LoVo (cell line): Measurements from ENCODE around the gene SYT15.

Experiments
- DNase-seq: peaks from one replicate; pipeline ENCODE4 v3.0.0-alpha.2; 2016; ENCODE audit warnings: low spot score

SYT15 gene

GRCh38 chr10:46544989-46545791 is 33.7 kb upstream of the SYT15 start:
- peak; percentile 25 for DNase-seq

- no peak for DNase-seq
Measured at GRCh38 chr10:46545861-46546590, 32.9 kb upstream of the SYT15 start.

GRCh38 chr10:46546591-46547540 is 32.1 kb upstream of the SYT15 start:
- DNase-seq, result no peak

GRCh38 chr10:46547541-46548497 is 31.1 kb upstream of the SYT15 start:
- no peak for DNase-seq

- no peak for DNase-seq
Measured at GRCh38 chr10:46548498-46549090, 30.3 kb upstream of the SYT15 start.

GRCh38 chr10:46549171-46550075 is 29.5 kb upstream of the SYT15 start:
- DNase-seq, result no peak

GRCh38 chr10:46550076-46550790 is 28.7 kb upstream of the SYT15 start:
- DNase-seq, result no peak

- DNase-seq, result no peak
Measured at GRCh38 chr10:46550795-46551700, 27.9 kb upstream of the SYT15 start.

- DNase-seq, result no peak
Measured at GRCh38 chr10:46551701-46552525, 27.0 kb upstream of the SYT15 start.

GRCh38 chr10:46552526-46553237 is 26.2 kb upstream of the SYT15 start:
- DNase-seq, result no peak

- DNase-seq, result no peak
Measured at GRCh38 chr10:46553238-46554049, 25.5 kb upstream of the SYT15 start.

GRCh38 chr10:46554166-46554781 is 24.7 kb upstream of the SYT15 start:
- no peak for DNase-seq

- no peak for DNase-seq
Measured at GRCh38 chr10:46555366-46555712, 23.6 kb upstream of the SYT15 start.

GRCh38 chr10:46555713-46556514 is 23.0 kb upstream of the SYT15 start:
- DNase-seq, result no peak
